GM21360 (cell line): Measurements from ENCODE around the gene IRF5.
"Not testable (repeated sequence)": the region's sequence is repeated elsewhere in the genome, so short reads cannot be mapped to it uniquely, and the experiment has no call there.

Source experiments
- ATAC-seq: cut with Tn5 transposase; IDR thresholded peaks from one replicate; pipeline ENCODE4 v1.9.1; 2021; ENCODE audit warnings: mild to moderate bottlenecking, moderate library complexity; ENCODE audit not compliant: unreplicated experiment

Gene IRF5

DNA sequence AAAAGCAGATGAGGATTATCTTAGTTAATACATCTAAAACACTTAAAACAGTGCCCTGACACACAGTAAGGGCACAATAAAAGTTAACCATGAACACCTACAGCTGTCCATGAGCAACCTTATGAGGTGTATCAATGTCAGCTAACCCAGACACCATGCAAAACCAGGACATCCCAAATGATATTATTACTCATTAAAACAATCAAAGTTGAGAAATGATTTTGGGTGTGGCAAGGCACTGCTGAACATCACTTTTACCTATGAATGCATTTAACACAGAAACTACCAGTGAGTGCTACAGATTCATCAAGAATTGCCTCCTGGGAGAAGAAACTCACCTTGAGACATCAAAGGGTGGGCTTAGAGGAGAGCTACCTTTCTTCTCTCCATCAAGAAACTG is 18.3 kb downstream of the IRF5 start:
- ATAC-seq = no peak

DNA sequence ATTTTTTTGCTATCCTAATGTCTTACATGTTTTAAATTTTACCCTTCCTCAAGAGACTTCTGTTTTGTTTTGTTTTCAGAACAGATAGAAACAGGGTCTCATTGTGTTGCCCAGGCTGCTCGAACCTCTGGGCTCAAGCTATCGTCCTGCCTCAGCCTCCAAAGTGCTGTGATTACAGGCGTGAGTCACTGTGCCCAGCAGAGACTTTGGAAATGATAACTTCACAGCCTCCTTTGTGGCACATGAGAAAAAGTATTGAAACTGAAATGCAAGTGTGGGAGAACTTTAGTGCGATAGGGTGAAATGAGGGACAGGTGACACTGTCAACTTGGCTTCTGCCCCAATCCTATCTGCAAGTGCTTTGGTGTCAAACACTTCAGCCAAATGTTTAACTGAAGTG is 21.6 kb downstream of the IRF5 start:
- ATAC-seq = no peak

DNA sequence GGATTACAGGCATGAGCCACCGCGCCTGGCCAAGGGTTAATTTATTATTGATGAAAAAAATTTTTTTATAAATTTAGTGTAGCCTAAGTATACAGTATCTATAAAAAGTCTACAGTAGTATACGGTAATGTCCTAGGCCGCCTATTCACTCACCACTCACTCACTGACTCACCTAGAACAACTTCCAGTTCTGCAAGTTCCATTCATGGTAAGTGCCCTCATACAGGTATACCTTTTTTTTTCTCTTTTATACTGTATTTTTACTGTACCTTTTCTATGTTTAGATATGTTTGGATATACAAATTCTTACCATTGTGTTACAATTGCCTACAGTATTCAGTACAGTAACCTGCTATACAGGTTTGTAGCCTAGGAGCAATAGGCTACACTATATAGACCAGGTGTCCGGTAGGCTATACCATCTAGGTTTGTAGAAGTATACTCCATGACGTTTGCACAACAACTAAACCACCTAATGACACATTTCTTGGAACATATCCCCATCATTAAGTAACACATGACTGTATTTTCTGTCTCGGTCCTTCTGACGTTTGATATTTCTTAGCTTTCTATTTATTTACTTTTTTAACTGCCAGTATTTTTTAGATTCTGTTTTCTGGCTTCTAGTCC is 23.4 kb downstream of the IRF5 start:
- no peak for ATAC-seq

DNA sequence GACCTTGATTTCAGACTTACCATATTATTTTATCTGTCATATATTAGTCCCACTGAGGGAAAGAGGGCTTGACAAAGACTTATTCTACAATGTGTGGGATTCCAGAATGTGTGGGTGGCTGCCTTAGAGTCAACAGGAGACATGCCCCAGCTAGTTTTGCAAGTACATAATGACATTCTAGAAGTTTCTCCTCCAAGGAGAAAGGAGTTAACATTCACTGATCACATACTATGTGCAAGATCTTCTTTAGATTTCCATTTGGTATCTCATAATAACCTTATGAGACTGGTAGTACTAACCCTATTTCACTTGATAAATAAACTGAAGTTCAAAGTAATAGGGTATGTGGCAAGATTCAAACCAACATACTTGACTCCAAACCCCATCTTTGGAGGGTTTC is 25.2 kb downstream of the IRF5 start:
- ATAC-seq = no peak

DNA sequence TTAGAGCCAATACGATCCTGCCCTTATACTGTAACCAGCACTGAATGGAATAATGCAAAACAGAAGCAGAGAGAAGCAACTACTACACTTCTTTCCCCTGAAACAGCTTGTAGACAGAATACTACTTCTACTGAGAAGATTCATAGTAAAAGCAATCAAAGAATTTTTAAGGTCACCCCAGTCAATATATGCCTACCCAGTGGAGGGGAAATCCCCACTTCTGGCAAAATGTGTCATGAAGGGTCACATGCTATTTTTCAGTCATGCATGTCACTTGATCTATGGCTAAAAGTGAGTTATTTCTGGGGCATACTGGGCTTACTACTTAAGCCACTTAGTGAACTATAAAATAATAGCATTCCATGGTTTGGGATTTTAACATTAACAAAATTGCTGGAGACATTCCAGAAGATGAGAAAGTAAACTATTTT is 25.6 kb downstream of the IRF5 start:
- peak; percentile 71 for ATAC-seq

DNA sequence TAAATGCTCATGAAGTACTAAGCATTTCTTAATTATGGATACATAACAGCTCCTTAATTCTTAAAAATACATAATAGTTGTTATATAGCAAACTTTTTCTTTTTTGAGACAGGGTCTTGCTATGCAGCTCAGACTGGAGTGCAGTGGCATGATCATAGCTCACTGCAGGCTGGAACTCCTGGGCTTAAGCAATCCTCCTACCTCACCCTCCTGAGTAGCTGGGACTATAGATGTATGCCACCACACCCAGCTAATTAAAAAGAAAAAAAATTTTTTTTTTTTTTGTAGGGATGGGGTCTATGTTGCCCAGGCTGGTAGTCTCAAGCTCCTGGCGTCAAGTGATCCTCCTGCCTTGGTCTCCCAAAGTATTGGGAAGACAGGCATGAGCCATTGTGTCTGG is 30.9 kb downstream of the IRF5 start:
- no peak for ATAC-seq

DNA sequence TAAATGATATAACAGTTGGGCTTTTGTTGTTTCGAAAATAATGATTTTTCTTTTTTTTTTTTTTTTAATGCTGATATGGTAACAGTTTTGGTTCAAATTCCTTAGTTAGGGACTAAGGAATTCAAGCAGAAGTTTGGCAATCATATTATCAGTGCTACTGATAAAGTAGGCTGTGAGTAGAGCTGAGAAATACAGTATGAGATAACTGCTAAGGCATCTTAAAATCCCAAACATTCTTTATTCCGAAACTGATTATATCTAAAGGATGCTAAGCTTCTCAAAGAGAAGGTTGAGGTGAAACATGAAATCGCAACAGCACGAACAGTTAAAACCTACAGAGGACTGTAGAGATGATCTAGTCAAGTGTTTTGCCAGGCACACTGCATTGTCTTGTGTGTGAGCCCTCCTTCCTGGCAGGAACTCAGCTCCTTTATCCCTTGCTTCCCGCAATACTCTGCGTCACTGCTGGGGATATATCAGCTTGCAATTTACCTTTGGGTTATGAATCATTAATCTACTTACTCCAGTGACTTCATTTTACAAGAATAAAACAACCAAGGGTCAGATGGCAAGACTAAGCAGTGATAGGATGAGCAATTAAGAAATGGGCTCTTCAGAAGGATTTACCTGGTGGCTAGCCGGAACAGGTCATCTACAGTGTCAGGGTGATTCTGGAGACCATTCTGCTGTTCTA is 36.7 kb downstream of the IRF5 start:
- no peak for ATAC-seq

DNA sequence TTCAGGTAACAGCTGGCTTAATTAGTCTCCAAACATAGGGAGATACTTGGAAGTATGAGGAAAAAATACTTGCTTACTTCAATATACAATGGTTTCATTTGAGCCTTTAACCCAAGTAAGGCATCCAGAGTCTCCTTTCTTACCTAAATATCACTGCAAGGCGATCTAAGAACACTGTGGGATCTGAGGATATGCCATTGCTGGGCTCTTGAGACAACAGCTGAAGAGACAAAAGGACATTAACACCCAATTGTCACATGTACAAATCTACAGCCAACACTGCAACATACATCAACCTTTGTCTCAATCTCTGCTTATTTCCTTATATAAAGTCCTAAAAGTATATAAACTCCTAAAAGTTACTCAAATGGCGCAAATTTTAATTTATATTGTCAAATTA is 44.4 kb downstream of the IRF5 start:
- ATAC-seq = no peak

DNA sequence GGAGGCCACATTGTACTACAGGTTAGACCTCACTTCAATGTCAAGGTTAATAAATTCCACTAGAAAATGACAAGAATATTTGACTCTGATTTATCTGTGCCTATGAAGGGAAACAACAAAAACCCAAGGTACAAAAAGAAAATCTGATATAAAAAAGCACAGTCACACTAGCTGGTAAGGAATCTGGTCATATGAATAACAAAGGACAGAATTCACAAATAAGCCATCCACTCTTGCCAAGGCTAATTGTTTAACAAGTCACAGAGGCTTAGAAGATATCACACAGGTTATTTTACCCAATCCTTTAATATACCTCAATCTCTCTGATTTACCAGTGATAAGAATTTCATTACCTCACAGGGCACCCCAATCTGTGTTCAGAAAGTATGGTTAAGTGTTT is 47.9 kb downstream of the IRF5 start:
- no peak for ATAC-seq

DNA sequence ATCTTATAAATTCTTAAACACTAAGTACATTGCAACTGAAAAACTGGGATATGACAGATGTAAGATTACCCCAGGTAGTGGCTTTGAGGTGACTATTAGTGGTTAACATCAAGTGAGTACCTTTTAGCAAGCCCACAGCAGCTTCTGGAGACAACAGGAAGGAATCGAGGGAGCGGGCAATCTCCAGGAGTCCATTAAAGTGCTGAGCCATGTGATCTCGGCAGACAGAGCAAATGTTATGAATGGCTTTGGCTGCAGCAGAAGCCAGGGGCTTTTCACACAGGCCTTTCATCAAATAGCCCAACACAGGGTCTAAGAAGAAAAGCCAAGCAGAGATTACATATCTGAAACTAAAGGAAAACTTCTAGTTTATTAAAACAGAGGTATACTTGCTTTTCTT is 48.9 kb downstream of the IRF5 start:
- ATAC-seq = no peak

DNA sequence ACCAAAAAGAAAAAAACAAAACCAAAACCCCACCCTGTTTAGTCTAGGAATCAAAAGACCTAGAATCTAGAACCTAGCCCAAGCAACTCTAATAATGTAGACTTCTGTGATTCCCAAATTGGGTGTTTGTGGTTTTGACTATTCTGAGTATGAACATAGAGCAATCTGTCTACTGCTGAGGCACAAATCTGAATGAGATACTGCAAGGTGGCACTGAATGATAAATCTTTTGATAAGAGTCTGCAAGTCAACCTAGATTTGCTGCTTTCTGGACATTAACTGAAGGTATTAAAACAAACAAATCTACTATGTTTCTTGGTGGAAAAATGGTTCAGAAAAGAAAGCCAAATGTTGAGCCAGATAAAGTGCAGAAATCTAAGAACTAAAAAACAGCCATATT is 50.6 kb downstream of the IRF5 start:
- no peak for ATAC-seq

DNA sequence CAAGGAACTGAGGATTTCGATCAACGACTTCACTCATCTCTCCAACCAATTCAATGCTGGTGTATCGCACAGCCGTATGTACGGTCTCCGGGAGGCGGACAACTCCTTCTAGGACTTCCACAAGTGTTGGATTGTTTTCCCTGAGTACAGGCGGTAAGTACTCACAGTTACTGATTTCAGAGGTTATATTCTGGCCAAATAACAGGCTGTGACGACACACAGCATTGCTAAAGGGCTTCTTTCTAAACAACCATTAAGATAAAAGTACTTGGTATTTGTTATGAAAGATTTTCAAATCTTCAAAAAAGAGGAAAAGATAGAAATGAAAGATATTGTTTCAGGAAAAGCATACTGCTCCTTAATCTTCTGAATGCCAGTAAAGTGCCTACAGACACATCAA is 52.2 kb downstream of the IRF5 start:
- no peak for ATAC-seq

DNA sequence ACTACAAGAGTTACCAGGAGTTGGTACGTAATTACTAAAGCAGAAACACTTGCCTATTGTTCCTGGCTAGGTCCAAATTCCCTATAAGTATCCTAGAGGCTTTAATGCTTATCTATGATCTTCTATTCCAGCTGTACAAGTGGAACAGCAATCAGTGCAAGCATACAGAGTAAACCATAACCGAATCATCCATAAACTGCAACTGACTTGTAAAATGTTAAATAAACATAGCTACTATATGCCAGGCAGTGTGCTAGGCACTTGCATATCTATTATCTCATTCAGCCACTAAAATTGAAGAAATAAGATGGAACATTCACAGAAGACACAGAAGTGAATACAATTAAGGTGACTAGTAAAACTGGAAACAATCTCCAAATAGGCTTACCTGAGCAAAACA is 55.7 kb downstream of the IRF5 start:
- ATAC-seq = no peak

DNA sequence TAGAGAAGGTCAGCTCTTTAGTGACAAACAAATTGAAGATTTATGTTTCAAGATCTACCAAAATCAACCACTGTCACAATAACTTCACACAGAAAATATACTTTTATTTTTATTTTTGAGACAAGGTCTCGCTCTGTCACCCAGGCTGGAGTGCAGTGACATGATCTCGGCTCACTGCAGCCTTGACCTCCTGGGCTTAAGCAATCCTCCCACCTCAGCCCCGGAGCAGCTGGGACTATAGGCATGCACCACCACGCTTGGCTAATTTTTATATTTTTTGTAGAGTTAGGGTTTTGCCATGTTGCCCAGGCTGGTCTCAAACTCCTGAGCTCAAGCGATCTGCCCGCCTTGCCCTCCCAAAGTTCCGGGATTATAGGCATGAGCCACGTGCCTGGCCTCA is 56.8 kb downstream of the IRF5 start:
- ATAC-seq = not testable (repeated sequence)

DNA sequence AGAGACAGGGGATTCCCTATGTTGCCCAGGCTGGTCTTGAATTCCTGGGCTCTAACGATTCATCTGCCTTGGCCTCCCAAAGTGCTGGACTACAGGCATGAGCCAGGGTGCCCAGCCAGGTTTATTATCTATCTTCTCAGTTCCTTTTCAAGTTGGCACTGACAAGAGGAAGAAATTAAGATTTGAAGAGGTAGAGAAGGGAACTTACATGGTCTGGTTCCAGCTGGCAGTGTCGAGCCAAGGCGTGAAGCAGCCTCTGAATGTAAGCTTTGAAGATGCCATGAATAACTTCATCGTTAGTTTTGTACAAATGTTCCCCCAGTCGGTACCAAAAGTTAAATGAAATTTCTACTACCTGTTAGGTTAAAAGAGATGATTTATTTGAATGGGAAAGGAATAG is 59.5 kb downstream of the IRF5 start:
- ATAC-seq = no peak
